ENCODE results near the gene HSPB2. TPM values are rescaled to one million over a fixed set of nuclear protein-coding genes. Genes with fewer than 3 reads are reported as not detected.

Gene HSPB2
- total RNA-seq, 1 experiment from 2014 or later, result not detected

- H3K27ac ChIP-seq, result no peak overlapping the region
- no peak for DNase-seq (ENCODE audit: low read depth in 1 of 2, low spot score in 2 of 2)
- no peaks in the 10 kb centered on the region for H3K9me3 ChIP-seq (replicated peaks)
- no peak overlapping the region for H3K4me3 ChIP-seq
- no peaks in the 10 kb centered on the region for H3K4me1 ChIP-seq (replicated peaks)
- H3K27me3 ChIP-seq (replicated peaks), result no peaks in the 10 kb centered on the region
- no peaks in the 10 kb centered on the region for H3K36me3 ChIP-seq
Observed at GRCh38 chr11:111957663-111958444, 45.3 kb downstream of the HSPB2 start.

DNA sequence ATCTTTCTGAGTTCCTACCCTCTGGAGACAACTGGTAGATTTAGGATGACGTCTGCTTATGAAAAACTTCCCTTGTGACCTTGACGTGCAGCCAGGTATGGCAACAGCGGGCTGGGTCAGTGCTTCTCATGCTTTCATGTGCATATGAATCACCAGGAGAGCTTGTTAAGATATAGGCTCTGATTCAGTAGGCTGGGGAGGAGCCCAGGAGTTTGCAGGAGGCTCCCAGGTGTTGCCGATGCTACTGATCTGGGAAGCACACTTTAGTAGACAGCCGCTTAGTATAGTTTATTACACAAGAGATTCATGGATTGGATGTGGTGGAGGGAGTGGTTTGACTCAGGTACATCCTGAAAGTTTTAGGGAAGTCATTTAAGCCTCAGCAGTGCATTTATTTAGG lies 48.4 kb downstream of the HSPB2 start:
- Histone ChIP-seq H3K9me3 (replicated peaks) (no peaks in the 10 kb centered on the region), H3K36me3 (no peaks in the 10 kb centered on the region), H3K27ac (no peak overlapping the region), H3K27me3 (replicated peaks) (no peaks in the 10 kb centered on the region), H3K4me3 (no peak overlapping the region), H3K4me1 (replicated peaks) (no peaks in the 10 kb centered on the region)
- no peak for DNase-seq (ENCODE audit: low read depth in 1 of 2, low spot score in 2 of 2)

GRCh38 chr11:111961389-111962300 lies 49.1 kb downstream of the HSPB2 start:
- no peak overlapping the region for H3K27ac ChIP-seq
- no peaks in the 10 kb centered on the region for H3K9me3 ChIP-seq (replicated peaks)
- no peaks in the 10 kb centered on the region for H3K27me3 ChIP-seq (replicated peaks)
- H3K4me1 ChIP-seq (replicated peaks), result no peaks in the 10 kb centered on the region
- no peaks in the 10 kb centered on the region for H3K36me3 ChIP-seq
- DNase-seq (ENCODE audit: low read depth in 1 of 2, low spot score in 2 of 2), result no peak
- no peak overlapping the region for H3K4me3 ChIP-seq

Other genes starting within 250 kb of the HSPB2 start
- gene PPP2R1B, start 146.3 kb upstream of the HSPB2 start, total RNA-seq (2014; rRNA removed; shearing (Covaris generic)), result 29.7 and 40.8 TPM in 2 replicates
- 22.9 and 24.9 TPM in 2 replicates for gene ALG9, start 41.2 kb upstream of the HSPB2 start, total RNA-seq (2014; rRNA removed; shearing (Covaris generic))
- gene FDXACB1, start 33.6 kb upstream of the HSPB2 start, total RNA-seq (2014; rRNA removed; shearing (Covaris generic)), result 2.5 and 3.7 TPM in 2 replicates
- gene CFAP68, start 33.2 kb upstream of the HSPB2 start, total RNA-seq (2014; rRNA removed; shearing (Covaris generic)), result 1.7 and 8.6 TPM in 2 replicates
- gene CRYAB, start 964 bp upstream of the HSPB2 start, total RNA-seq (2014; rRNA removed; shearing (Covaris generic)), result 0.97 and 3.1 TPM in 2 replicates
- not detected in 2 replicates for gene C11orf52, start 6.2 kb downstream of the HSPB2 start, total RNA-seq (2014; rRNA removed; shearing (Covaris generic))
- gene DIXDC1, start 24.6 kb downstream of the HSPB2 start, total RNA-seq (2014; rRNA removed; shearing (Covaris generic)), result 8.4 and 10.3 TPM in 2 replicates
- gene DLAT, start 112.7 kb downstream of the HSPB2 start, total RNA-seq (2014; rRNA removed; shearing (Covaris generic)), result 18.4 and 26.6 TPM in 2 replicates
- gene PIH1D2, start 161.3 kb downstream of the HSPB2 start, total RNA-seq (2014; rRNA removed; shearing (Covaris generic)), result 0.19 and 2.6 TPM in 2 replicates
- 13.5 and 24.4 TPM in 2 replicates for gene NKAPD1, start 161.6 kb downstream of the HSPB2 start, total RNA-seq (2014; rRNA removed; shearing (Covaris generic))
- gene TIMM8B, start 174.0 kb downstream of the HSPB2 start, total RNA-seq (2014; rRNA removed; shearing (Covaris generic)), result 36.3 and 40.8 TPM in 2 replicates
- gene SDHD, start 174.1 kb downstream of the HSPB2 start, total RNA-seq (2014; rRNA removed; shearing (Covaris generic)), result 52.2 and 92.2 TPM in 2 replicates